ENCODE data around the gene PRR5. TPM values are rescaled to one million over a fixed set of nuclear protein-coding genes. Genes with fewer than 3 reads are reported as not detected.

PRR5 gene
- total and polyA plus RNA-seq, 2 experiments from 2014 or later: 15.3 to 31.4 TPM

DNA sequence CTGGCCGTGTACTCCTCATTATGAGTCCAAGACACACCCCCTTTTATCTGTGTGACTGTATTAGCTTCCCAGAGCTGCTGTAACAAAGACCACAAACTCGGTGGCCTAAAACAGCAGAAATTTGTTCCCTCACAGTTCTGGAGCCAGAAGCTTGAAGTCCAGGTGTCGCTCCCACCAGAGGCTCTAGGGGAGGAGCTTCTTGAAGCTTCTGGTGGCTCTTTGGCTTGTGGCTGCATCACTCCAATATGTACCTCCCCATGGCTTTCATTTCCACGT, 3.0 kb downstream of the PRR5 start:
- peaks cover 6% of the 10 kb centered on the region; the same call in 1 of the 2 replicates for H3F3A ChIP-seq (replicated peaks; ENCODE audit: low read depth)
- no peak overlapping the region for H3K4me3 Mint-ChIP-seq
- ATAC-seq: no peak

More for the DNA sequence above, 3.0 kb downstream of the PRR5 start:
- peaks cover 13% of the 10 kb centered on the region for H3K79me2 ChIP-seq (replicated peaks; ENCODE audit: insufficient read depth)
- H3K4me2 ChIP-seq: no peak overlapping the region
- H3K27me3 Mint-ChIP-seq (ENCODE audit: insufficient read depth, low read depth, poor library complexity): peaks cover 22% of the 10 kb centered on the region
- no peak overlapping the region for H3K27ac ChIP-seq (ENCODE audit: low read depth)
- no peak for DNase-seq (ENCODE audit: low spot score)
- H3K9me2 ChIP-seq (ENCODE audit: insufficient read depth): no peaks in the 10 kb centered on the region
- peaks cover 15% of the 10 kb centered on the region for H3K4me1 Mint-ChIP-seq
- peaks cover 14% of the 10 kb centered on the region; the same call in 1 of the 2 replicates for H4K20me1 ChIP-seq (replicated peaks; ENCODE audit: insufficient read depth)
- no peak overlapping the region for H2AFZ ChIP-seq
- no peaks in the 10 kb centered on the region for H3K36me3 ChIP-seq (ENCODE audit: insufficient read depth)
- peaks cover 4% of the 10 kb centered on the region; the same call in 1 of the 3 replicates for H3K36me3 Mint-ChIP-seq (ENCODE audit: low read depth)
- peaks cover 15% of the 10 kb centered on the region for H3K4me1 ChIP-seq (ENCODE audit: insufficient read depth)
- H3K27me3 ChIP-seq (ENCODE audit: insufficient read depth): peaks cover 28% of the 10 kb centered on the region
- TF ChIP-seq ETS1 (IDR thresholded peaks at IDR 0.05) (no peak), EZH2phosphoT487 (IDR thresholded peaks at IDR 0.05; ENCODE audit: unreplicated experiment) (no peak), ZNF331 (CRISPR knock-in tag; IDR thresholded peaks at IDR 0.05; ENCODE audit: low read depth) (no peak), JUNB (IDR thresholded peaks at IDR 0.05; ENCODE audit: unreplicated experiment) (no peak), STAT1 (IDR thresholded peaks at IDR 0.05; ENCODE audit: unreplicated experiment) (no peak), NANOG (IDR thresholded peaks at IDR 0.05; ENCODE audit: borderline replicate concordance) (no peak), POLR2AphosphoS5 (IDR thresholded peaks at IDR 0.05; ENCODE audit: low read depth) (no peak), ZNF114 (CRISPR knock-in tag; IDR thresholded peaks at IDR 0.05) (no peak), EZH2 (IDR thresholded peaks at IDR 0.05; ENCODE audit: low read depth, unreplicated experiment) (no peak), CREB1 (CRISPR knock-in tag; IDR thresholded peaks at IDR 0.05; ENCODE audit: low read depth) (no peak)
- TF ChIP-seq, protein P1, sequence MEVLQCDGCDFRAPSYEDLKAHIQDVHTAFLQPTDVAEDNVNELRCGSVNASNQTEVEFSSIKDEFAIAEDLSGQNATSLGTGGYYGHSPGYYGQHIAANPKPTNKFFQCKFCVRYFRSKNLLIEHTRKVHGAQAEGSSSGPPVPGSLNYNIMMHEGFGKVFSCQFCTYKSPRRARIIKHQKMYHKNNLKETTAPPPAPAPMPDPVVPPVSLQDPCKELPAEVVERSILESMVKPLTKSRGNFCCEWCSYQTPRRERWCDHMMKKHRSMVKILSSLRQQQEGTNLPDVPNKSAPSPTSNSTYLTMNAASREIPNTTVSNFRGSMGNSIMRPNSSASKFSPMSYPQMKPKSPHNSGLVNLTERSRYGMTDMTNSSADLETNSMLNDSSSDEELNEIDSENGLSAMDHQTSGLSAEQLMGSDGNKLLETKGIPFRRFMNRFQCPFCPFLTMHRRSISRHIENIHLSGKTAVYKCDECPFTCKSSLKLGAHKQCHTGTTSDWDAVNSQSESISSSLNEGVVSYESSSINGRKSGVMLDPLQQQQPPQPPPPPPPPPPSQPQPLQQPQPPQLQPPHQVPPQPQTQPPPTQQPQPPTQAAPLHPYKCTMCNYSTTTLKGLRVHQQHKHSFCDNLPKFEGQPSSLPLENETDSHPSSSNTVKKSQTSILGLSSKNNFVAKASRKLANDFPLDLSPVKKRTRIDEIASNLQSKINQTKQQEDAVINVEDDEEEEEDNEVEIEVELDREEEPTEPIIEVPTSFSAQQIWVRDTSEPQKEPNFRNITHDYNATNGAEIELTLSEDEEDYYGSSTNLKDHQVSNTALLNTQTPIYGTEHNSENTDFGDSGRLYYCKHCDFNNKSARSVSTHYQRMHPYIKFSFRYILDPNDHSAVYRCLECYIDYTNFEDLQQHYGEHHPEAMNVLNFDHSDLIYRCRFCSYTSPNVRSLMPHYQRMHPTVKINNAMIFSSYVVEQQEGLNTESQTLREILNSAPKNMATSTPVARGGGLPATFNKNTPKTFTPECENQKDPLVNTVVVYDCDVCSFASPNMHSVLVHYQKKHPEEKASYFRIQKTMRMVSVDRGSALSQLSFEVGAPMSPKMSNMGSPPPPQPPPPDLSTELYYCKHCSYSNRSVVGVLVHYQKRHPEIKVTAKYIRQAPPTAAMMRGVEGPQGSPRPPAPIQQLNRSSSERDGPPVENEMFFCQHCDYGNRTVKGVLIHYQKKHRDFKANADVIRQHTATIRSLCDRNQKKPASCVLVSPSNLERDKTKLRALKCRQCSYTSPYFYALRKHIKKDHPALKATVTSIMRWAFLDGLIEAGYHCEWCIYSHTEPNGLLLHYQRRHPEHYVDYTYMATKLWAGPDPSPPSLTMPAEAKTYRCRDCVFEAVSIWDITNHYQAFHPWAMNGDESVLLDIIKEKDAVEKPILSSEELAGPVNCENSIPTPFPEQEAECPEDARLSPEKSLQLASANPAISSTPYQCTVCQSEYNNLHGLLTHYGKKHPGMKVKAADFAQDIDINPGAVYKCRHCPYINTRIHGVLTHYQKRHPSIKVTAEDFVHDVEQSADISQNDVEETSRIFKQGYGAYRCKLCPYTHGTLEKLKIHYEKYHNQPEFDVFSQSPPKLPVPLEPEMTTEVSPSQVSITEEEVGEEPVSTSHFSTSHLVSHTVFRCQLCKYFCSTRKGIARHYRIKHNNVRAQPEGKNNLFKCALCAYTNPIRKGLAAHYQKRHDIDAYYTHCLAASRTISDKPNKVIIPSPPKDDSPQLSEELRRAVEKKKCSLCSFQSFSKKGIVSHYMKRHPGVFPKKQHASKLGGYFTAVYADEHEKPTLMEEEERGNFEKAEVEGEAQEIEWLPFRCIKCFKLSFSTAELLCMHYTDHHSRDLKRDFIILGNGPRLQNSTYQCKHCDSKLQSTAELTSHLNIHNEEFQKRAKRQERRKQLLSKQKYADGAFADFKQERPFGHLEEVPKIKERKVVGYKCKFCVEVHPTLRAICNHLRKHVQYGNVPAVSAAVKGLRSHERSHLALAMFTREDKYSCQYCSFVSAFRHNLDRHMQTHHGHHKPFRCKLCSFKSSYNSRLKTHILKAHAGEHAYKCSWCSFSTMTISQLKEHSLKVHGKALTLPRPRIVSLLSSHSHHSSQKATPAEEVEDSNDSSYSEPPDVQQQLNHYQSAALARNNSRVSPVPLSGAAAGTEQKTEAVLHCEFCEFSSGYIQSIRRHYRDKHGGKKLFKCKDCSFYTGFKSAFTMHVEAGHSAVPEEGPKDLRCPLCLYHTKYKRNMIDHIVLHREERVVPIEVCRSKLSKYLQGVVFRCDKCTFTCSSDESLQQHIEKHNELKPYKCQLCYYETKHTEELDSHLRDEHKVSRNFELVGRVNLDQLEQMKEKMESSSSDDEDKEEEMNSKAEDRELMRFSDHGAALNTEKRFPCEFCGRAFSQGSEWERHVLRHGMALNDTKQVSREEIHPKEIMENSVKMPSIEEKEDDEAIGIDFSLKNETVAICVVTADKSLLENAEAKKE (CRISPR knock-in tag; IDR thresholded peaks at IDR 0.05): no peak
- TF ChIP-seq, protein P2, sequence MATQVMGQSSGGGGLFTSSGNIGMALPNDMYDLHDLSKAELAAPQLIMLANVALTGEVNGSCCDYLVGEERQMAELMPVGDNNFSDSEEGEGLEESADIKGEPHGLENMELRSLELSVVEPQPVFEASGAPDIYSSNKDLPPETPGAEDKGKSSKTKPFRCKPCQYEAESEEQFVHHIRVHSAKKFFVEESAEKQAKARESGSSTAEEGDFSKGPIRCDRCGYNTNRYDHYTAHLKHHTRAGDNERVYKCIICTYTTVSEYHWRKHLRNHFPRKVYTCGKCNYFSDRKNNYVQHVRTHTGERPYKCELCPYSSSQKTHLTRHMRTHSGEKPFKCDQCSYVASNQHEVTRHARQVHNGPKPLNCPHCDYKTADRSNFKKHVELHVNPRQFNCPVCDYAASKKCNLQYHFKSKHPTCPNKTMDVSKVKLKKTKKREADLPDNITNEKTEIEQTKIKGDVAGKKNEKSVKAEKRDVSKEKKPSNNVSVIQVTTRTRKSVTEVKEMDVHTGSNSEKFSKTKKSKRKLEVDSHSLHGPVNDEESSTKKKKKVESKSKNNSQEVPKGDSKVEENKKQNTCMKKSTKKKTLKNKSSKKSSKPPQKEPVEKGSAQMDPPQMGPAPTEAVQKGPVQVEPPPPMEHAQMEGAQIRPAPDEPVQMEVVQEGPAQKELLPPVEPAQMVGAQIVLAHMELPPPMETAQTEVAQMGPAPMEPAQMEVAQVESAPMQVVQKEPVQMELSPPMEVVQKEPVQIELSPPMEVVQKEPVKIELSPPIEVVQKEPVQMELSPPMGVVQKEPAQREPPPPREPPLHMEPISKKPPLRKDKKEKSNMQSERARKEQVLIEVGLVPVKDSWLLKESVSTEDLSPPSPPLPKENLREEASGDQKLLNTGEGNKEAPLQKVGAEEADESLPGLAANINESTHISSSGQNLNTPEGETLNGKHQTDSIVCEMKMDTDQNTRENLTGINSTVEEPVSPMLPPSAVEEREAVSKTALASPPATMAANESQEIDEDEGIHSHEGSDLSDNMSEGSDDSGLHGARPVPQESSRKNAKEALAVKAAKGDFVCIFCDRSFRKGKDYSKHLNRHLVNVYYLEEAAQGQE (IDR thresholded peaks at IDR 0.05; ENCODE audit: unreplicated experiment): no peak
- TF ChIP-seq, protein P3, sequence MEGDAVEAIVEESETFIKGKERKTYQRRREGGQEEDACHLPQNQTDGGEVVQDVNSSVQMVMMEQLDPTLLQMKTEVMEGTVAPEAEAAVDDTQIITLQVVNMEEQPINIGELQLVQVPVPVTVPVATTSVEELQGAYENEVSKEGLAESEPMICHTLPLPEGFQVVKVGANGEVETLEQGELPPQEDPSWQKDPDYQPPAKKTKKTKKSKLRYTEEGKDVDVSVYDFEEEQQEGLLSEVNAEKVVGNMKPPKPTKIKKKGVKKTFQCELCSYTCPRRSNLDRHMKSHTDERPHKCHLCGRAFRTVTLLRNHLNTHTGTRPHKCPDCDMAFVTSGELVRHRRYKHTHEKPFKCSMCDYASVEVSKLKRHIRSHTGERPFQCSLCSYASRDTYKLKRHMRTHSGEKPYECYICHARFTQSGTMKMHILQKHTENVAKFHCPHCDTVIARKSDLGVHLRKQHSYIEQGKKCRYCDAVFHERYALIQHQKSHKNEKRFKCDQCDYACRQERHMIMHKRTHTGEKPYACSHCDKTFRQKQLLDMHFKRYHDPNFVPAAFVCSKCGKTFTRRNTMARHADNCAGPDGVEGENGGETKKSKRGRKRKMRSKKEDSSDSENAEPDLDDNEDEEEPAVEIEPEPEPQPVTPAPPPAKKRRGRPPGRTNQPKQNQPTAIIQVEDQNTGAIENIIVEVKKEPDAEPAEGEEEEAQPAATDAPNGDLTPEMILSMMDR (conservative IDR thresholded peaks at IDR 0.05; ENCODE audit: low read depth in 2 of 2): no peak
- H3K9me3 Mint-ChIP-seq: no peaks in the 10 kb centered on the region
- H3K27ac Mint-ChIP-seq: no peak overlapping the region
- no peak overlapping the region for H3K4me3 ChIP-seq

Measured in GM23338 (cell line).